ENCODE data around the gene BMP6.

Gene BMP6

DNA sequence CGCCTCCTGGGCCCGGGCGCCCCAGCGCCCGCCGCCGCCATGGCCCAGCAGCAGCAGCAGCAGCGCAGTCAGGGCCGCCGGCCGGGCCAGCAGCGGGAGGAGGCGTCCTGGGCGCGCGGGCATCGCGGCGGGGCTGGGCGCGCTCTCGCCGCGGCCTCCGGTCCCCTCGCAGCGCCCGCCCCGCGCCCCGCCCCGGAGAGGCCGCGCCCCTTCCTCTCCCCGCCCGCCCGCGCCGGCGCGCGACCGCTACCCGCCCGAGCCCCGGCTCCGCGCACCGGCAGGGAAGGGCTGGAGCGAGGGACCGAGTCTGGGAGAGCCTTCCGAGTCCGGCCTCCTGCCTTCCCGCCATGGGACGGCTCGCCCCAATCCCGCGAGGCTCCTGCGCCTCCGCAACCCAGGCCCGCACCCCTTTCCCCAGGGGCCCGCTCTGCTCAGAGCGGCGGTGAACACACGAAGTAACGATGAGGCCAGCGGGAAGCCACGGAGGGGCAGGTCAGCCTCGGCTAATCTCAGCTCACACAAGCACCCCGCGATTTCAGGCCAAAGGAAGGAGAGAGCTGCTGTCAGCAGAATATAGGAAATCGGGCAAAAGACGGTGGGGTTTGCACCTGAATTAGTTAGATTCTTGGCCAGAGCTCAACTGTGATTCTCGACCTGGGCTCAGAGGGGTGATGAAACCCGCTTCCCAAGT lies 184.9 kb downstream of the BMP6 start, which contains the start of gene TXNDC5:
Gene TXNDC5, minus strand, starts transcription at position 135 of the 691 bp plus-strand sequence. Its CDS starts 12 bp downstream, at position 123.
- no peak for DNase-seq

- DNase-seq: no peak
These were observed 185.4 kb downstream of the BMP6 start for GRCh38 chr6:7911345-7911725.

DNA sequence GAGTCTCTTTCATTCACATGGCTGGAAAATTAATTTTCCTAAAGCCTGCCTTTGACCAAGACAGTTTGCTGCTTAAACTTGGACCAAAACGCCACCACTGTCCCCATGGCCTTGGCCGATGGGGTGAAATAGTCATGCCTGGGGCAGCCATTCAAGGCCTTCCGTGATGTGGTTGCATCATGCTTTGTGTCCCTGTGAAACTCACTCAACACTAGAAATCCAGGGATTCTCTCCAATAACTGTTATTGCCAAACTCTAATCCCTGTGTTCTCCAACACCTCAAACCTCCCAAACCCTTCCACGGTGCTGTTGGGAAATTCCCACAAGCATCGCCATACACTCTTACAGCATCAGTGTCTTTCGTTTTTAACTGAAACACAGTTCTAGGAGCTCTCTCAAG lies 186.1 kb downstream of the BMP6 start:
- DNase-seq: no peak

GRCh38 chr6:7912736-7913517 lies 187.0 kb downstream of the BMP6 start:
- DNase-seq: no peak

DNA sequence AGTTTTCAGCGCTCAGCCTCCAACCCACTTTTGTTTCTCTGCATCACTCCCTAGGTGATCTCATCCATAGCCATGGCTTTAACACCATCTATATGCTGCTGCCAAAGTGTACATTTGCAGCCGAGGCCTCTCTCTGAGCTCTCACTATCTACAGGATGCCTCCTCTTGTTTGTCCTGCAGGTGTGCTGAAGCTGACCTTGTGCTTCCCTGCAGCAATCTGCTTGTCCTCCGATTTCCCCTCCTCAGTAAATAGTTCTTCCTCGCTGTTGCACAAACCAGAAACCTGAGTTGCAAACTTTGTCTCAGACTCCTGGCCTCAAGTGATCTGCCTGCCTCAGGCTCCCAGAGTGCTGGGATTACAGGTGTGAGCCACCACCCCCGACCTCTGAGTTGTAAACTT lies 188.4 kb downstream of the BMP6 start:
- DNase-seq: no peak

- DNase-seq: peak; percentile 79
These were observed 189.3 kb downstream of the BMP6 start for GRCh38 chr6:7914991-7915789.

DNA sequence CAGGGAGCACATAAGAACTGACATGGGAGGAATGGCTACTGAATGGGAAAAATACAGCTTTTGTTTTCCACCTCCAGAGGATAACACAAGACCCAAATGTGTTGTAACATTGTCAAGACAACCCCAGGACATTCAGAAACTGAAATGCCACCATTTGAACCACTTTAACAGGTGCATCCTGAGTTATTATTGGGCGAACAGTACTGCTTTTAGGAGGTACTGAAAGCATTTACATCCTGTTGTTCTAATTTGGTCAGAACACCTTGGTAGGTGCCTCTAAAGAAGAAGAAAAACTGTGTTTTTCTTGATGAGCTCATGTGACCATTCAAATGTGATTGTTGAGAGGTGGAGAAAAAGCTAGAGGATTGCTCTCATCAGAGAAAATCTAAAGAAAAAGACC lies 191.1 kb downstream of the BMP6 start:
- DNase-seq: no peak

- DNase-seq: no peak
These were observed 191.8 kb downstream of the BMP6 start for GRCh38 chr6:7917729-7918128.

DNA sequence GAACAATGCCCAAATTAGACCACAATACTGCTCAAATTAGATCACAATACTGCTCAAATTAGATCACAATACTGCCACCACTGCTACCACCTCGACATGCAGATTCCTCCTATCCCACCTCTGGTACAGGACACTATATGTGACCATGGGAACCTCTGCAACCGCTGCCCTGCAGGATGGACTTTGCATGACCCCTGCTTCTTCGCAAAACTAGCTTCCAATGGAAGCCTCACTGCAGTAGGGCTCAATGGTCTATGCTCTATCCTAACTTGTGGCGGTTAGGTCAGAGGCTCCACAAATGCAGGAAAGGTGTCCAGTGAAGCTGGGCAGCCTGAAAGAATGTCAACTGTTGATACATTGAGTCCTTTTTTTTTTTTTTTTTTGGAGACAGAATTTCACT lies 192.5 kb downstream of the BMP6 start:
- DNase-seq: no peak

- no peak for DNase-seq
These were observed 194.0 kb downstream of the BMP6 start for GRCh38 chr6:7919871-7920270.

GRCh38 chr6:7920425-7920824 lies 194.5 kb downstream of the BMP6 start:
- DNase-seq: no peak

DNA sequence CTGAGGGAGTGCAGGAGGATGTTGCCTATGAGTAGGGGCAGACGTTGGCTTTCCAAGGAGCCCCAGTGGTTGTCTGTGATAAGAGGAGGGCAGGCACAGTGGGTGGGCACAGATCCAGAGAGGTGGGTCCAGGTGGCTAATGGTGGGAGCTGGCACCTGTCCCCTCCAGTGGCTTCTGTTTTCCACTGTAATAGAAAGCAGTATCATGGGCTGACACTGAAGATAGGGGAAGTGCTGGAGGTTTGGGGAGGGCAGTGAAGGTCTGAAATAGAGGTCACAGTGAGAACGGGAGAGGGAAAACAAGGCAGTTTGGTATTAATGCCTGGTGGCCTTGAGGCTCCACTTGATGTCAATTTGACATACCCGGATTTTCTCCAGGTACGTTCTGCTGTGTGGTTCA lies 195.1 kb downstream of the BMP6 start:
- no peak for DNase-seq

DNA sequence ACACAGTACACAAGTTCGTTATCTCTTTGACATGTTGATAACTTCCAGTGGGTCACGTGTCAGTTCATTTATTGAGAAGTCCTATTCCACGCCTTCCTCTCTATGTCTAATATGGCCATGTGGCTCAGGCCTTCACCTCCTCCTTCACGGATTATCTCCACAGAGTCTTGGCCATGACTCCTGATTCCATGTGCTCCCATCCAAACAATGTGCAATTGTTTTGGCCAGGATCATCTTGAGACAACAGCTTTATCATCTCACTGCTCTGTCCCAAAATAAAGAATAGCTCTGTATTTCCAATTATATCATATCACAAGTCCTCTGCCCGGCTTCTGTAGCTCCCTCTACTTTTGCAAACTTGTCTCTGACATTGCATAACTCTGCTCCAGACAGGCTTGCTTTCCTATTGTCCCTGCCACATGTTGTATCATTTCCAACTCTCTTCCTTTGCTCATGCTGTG lies 195.8 kb downstream of the BMP6 start:
- peak; percentile 39 for DNase-seq

GRCh38 chr6:7922596-7922995 lies 196.7 kb downstream of the BMP6 start:
- no peak for DNase-seq

- DNase-seq: no peak
These were observed 199.0 kb downstream of the BMP6 start for GRCh38 chr6:7924867-7925266.

Data from GF-D8 (cell line).